Amygdala (tissue), 56 donors: Measurements from ENCODE around the gene RAB40C.

ENCODE experiments used
- DNase-seq, 56 donors: peaks; one replicate each; lab custom pipeline; 2025; lab: John Stamatoyannopoulos, UW

RAB40C gene

DNA sequence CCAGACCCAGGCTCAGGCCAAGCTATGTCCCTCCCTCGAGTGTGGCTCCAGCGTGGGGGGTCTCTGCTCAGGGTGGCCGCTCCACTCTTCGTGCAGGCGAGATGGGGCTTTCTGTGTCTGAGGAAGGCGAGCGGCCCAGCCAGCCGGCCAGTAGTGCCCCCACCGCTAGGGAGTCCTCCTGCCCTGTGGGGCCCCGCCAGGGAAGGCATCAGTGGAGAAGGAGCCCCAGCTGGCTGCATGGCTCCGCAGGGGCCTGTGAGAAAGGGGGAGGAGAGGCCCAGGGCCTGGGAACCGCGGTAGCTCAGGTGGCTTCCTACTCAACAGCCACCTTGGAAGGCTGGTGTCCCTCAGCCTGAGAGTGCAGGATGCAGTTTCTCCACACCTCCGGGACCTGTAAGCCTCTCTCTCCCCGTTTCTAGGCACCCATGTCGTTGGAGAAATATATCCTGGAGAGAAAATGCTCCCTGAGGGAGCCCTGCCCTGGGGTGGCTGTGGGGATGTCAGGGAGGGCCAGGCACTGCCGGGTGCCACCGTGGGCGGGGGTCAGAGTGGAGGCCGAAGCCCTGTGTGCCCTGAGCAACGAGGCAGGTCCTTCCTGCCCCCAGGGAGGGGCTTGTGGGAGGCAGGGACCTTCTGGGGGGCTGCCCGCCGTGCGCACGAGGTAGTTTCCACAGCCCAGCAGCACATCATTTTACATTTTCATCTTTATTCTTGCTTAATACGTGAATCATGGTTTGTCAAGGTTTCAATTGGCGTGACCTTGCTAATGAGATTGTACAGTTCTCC is 16.8 kb upstream of the RAB40C start:
- no peak for DNase-seq

DNA sequence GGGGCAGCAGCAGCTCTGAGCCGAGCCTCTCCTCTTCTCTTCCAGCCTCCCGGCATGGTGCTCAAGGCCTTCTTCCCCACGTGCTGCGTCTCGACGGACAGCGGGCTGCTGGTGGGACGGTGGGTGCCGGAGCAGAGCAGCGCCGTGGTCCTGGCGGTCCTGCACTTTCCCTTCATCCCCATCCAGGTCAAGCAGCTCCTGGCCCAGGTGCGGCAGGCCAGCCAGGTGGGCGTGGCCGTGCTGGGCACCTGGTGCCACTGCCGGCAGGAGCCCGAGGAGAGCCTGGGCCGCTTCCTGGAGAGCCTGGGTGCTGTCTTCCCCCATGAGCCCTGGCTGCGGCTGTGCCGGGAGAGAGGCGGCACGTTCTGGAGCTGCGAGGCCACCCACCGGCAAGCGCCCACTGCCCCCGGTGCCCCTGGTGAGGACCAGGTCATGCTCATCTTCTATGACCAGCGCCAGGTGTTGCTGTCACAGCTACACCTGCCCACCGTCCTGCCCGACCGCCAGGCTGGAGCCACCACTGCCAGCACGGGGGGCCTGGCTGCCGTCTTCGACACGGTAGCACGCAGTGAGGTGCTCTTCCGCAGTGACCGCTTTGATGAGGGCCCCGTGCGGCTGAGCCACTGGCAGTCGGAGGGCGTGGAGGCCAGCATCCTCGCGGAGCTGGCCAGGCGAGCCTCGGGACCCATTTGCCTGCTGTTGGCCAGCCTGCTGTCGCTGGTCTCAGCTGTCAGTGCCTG is 15.7 kb upstream of the RAB40C start:
- no peak for DNase-seq

DNA sequence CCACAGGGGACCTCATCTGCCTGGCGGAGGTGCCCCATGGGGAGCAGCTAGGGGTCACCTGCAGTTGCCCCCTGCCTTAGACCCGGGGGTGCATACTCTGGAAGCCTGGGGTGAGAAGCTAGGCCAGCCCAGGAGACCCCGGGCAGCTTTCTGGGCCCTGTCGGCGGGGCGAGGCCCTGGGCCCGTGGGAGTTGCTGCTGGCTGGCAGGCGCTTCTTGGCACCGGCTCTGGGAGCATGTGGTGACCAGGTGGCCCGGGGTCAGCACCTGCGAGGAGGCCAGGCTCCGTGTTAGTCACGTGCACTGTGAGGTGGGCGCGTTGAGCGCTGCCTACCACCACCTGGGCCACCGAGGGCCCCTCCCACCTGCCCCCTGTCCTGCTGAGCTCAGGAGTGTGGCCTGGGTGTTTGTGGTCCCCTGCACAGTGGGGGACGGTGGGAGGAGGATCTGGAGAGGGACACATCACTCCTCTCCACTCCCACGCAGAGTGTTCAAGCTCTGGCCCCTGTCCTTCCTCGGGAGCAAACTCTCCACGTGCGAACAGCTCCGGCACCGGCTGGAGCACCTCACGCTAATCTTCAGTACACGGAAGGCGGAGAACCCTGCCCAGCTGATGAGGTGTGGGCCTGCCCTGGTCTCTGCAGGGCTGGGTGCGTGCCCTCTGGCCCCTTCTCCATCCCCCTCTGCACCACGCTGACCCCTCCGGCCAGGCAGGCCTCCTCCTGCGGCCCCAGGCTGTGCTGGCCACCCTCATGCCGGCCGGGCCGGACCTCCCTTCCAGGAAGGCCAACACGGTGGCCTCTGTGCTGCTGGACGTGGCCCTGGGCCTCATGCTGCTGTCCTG is 14.3 kb upstream of the RAB40C start:
- no peak for DNase-seq

DNA sequence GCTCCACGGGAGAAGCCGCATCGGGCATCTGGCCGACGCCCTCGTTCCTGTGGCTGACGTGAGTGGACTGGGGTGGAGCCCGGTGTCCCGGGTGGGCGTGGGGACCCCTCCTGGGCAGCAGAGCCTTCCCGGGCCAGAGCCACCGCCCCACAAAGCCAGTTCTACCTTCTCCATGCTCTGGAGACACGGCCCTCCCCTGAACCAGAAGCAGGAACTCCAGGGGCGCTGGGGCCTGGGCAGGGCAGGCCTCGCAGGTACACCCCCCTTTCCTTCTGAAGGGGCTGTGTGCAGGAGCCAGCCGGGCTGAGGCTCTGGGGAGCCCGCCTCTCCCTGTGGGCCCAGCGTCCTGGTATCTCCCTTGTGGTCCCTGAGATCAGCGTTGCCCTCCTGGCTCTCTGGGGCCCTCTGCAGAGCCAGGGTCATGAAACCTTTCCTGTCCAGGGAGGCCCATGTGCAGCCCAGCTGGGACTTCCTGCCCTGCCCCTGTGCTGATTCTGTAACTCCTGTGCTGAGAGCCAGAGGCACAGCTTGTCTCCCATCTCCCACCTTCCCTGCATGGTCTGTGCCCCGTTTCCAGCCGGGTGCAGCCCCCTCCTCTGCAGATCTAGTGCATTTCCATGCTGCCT is 13.6 kb upstream of the RAB40C start:
- no peak for DNase-seq

DNA sequence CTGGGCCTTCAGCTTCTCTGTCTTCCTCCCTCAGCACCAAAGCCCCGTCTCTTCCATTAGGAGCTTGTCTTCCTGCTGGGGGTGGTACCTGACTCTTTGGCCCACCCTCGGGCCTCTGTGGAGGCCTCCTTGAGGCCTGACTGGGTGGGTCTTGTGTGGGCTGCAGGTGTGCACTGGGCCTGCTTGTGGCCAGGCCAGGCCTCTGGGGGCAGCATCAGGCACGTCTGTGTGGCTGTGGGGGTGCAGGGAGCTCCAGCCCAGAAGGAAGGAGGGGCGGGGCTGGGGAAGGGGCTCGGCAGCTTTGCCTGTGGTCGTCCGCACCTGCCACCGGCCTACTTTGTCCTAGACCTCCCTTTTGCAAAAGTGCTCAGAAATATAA is 13.1 kb upstream of the RAB40C start:
- DNase-seq, result no peak

DNA sequence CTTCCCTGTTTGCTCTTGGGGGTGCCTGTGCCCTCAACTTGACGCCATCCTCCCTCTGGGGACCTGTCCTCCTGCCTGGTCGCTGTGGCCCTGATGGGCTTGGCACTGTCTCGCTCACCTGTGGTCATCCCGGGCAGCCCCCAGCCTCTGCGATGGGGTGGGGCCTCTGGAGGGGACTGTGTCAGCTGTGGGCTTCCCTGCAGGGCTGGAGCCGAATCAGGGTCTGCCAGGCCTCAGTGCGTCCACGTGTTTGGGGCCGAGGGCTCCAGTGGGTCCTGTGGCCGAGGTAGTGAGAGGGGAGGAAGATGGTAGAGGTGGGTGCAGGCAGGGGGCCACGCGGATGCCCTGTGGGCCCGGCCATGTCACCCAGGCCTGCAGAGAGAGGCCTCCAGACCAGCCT is 12.1 kb upstream of the RAB40C start:
- no peak for DNase-seq

DNA sequence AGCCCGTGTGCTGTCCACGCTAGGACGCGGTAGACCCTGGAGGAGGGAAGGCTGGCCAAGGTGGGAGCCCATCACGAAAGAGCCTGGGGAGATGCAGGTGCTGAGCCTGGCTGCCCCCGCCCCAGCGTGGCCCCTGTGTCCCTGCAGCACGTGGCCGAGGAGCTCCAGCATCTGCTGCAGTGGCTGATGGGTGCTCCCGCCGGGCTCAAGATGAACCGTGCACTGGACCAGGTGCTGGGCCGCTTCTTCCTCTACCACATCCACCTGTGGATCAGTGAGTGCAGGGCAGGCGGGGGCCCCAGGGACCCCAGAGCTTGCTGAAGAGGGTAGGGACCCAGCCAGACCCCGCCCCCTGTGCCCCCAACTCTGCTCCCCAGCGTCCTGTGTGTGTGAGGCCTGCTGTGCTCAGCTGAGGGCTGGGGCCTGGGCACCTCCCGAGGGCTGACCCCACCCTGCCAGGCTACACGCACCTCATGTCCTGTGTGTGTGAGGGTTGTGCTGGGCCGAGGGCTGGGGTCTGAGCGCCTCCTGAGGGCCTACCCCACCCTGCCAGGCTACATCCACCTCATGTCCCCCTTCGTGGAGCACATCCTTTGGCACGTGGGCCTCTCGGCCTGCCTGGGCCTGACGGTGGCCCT is 11.5 kb upstream of the RAB40C start:
- DNase-seq, result no peak

DNA sequence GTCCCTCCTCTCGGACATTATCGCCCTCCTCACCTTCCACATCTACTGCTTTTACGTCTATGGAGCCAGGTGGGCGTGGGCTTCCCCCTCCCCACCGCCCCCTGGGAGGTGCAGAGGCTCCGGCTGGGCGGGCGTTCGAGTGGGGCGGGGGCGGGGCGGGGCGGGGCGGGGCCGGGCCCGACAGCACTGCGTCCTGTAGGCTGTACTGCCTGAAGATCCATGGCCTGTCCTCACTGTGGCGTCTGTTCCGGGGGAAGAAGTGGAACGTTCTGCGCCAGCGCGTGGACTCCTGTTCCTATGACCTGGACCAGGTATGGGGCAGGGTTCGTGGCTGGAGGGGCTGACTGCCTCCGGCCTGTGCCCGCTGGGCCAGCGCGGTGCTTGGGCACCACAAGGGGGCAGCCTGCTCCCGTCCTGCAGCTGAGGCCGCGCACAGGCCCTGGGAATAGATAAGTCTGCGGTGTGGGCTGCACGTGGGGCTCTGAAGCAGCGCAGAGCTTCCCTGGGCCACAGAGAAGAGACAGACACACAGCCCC is 10.9 kb upstream of the RAB40C start:
- peak in 18 of 56 donors; percentile 17 to 62 (median 34) for DNase-seq

DNA sequence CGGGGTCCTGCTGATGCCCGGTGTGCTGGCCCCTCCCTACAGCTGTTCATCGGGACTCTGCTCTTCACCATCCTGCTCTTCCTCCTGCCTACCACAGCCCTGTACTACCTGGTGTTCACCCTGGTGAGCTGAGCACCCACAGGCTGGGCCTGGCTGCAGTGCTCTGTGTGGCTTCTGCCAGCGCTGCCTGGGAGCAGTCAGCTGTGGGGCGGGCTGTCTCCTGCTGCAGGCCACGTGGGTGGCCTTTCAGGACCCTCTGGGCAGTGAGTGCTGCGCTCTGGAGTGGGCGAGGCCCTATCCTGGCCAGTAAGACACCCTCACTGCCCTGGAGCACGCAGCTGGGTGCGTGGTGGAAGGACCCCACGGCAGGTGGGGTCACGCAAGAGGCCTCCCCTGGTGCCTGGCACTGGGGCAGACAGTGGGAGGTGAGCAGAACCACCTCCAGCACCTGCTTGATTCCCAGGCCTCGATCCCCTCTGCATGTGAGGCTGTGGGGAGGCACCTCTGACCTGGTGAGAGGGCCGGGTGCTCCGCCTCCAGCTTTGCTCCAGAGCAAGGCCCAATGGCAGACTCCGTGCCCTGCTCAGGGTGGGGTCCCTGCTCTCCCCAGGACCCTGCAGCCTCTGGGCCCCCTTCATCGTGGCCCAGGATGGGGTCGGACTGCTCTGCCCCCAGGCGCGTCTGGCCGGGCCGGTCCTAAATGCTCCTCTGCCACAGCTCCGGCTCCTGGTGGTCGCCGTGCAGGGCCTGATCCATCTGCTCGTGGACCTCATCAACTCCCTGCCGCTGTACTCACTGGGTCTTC is 9.5 kb upstream of the RAB40C start:
- no peak for DNase-seq

DNA sequence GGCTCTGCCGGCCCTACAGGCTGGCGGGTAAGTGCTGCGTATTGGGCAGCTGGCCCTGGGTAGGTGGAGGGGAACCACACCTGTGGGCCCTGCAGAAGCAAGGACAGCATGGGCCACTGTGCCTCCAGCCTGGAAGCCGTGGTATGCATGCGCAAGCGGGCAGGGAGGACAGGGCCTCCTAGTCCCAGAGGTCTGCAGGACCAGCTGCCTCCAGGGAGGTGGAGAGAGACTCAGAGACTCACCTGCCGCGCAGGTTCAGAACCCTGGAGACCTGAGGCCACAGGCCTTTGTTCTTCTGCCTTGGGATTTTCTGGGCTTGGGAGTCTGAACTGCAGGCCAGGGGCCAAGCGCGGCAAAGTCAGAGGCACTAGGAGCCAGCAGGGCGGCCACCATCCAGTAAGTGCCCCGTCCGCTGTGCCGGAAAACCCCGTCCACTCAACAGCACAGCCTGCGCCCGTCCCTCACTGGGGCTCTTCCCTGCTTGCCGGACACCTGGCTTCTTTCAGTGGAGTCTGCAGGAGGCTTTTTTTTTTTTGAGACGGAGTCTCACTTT is 8.8 kb upstream of the RAB40C start:
- DNase-seq, result no peak

DNA sequence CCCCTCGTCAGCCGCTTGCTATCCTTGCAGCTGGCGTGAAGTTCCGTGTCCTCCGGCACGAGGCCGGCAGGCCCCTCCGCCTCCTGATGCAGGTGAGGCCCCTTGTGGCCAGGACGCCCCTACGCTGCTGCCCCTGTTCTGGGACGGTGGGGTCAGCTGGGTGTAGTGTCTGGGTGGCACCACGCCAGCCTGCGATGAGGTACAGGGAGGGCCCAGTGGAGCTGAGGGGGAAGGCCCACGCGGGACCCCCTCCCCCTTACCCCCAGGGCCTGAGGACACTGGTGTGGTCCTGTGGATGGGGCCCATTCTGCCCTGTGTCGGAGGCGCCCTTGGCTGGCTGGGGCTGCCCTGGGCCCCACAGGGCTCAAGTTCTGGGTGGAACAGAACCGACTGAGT is 7.7 kb upstream of the RAB40C start:
- DNase-seq, result no peak

DNA sequence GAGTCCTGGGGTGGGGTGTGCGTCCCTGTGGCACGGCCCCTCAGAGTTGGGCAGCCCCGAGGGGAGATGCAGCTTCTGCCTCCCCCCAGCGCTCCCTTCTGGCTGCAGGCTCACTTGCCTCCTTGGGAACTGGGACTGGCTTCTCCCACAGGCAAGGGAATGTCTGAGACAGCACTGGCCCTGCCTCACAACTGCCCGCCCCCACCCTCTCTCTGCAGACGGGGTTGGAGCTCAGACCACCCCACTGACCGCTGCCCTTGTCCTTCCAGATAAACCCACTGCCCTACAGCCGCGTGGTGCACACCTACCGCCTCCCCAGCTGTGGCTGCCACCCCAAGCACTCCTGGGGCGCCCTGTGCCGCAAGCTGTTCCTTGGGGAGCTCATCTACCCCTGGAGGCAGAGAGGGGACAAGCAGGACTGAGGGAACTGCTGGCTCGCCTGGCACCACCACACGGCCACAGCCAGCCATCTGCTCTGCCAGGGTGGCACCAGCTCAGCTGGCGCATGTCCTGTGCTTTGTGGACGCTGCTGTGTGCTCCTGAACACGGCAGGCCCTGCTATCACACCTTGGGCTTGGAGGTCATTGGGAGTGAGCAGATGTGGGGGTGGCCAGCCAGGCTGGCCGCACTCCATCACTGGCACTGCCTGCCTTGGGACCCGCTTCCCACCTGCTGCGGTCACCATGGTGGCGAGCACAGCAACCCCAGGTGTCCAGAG is 7.1 kb upstream of the RAB40C start:
- no peak for DNase-seq

DNA sequence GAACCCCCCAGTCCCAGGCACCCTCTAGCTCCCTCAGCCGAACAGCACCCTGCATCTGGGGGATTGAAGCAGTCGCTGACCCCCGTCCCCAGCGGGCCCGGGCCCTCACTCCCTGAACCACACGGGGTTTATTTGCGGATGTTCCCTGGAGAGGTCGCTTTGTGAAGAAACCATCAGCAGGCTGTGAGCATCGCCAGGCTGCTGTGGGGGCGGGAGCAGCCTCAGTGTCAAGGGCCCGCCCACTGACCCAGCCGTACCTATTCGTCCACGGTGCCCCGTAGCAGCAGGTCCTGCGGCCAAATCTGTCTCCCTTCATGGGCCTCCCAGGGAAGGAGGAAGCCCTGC is 6.4 kb upstream of the RAB40C start:
- no peak for DNase-seq

DNA sequence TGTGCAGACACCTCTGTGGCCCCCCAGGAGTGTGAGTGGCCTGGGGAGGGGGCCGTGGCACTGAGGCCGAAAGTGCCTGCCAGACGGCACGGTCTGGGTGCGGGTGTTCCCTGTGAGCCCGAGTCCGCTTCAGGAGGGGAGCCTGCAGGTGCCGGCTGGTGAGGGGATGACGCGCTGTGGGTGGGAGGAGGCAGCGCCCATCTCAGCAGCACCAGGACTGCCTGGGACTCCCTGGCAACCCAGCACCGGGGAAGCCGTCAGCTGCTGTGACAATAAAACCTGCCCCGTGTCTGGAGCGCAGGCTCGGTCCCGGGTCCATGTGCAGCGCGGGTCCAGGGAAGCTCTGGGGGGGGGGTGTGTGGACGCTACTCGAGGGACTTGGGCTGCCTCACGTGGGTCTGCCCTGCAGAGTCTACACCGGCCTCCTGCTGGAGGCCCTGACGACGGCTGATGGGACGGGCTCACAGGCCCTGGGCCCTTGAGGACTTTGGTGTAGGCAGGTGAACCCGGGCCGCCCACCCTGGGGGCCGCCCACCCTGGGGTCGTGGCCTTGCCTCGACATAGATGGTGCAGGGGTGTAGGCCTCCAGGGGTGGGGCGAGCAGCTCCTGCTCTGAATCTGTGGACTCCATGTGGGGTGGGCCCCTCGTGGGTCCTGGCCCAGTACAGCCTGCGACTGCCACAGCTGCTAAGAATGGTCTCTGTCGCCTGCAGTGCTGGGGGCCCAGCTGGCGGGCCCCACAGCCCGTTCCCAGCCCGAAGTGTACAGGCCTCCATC is 5.9 kb upstream of the RAB40C start:
- peak in 13 of 56 donors; percentile 13 to 50 (median 36) for DNase-seq

DNA sequence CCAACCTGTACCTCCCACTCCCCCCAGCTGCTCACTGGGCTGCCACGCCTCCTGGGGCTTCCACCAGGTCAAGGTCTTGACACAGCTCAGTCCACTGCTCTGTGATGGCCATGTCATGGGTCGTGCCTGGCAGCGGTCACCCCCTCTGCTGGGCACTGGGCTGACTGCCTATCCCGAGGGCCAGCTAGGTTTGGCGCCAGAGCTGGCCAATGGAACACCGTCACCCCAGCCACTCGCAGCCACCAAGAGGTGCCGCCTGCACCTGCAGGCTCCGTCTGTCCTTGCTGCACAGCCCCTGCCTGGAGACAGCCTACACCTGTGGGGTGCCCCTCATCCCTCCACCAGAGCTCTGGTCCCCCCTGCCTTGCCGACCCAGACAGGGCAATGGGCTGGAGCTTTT is 4.5 kb upstream of the RAB40C start:
- no peak for DNase-seq

DNA sequence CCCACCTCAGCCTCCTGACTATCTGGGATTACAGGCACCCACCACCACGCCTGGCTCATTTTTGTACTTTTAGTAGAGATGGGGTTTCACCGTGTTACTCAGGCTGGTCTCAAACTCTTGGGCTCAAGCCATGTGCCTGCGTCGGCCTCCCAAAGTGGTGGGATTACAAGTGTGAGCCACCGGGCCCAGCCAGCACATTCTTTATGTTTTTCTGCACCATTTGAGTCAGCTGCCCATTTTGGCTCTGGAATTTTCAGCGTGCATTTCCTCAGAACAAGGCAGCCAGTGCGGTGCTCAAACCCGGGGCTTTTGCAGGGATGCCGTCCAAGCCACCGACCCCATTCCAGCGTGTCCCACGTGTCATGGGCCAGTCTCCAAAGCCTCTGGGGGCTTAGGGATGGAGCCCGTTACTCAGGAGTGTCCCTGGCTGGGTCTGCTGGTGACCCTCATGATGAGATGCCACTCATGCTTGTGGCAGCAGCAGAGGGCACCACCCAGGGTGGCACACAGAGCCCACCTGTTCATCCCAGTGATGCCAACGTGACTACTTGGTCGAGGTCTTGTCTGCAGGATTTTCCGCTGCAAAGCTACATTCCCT is 3.7 kb upstream of the RAB40C start:
- no peak for DNase-seq
